ENCODE results near the gene ABHD2.

- TF ChIP-seq EP300 (IDR thresholded peaks at IDR 0.05): no peak
- no peak for TF ChIP-seq CTCF (IDR thresholded peaks at IDR 0.05)
Observed at GRCh38 chr15:89068325-89068784, 19.9 kb upstream of the ABHD2 start.

Data from ovary (tissue), 3 donors.